PC-9 (cell line): ENCODE measurements around the gene CNN2. TPM values are rescaled to one million over a fixed set of nuclear protein-coding genes. Genes with fewer than 3 reads are reported as not detected.

Source experiments
- BruUV-seq: library from RNA; stranded (reverse); fragments of 400-500 nt; replicated peaks from 2 replicates; lab custom pipeline; 2021; lab: Mats Ljungman, UMichigan
- CTCF ChIA-PET: fragments of 300-600 bp; sonication (Branson Sonifier 250); formaldehyde crosslinking; loops from one replicate; lab custom pipeline; 2022; ENCODE audit warnings: antibody characterized with exemption; lab: Charles Lee
- POLR2A ChIA-PET: fragments of 300-600 bp; sonication (Branson Sonifier 250); formaldehyde crosslinking; loops from one replicate; lab custom pipeline; 2022; ENCODE audit warnings: antibody characterized with exemption; ENCODE audit not compliant: unreplicated experiment; lab: Charles Lee
- DNase-seq, 2 experiments: peaks; one replicate each; pipeline versions ENCODE4 v3.0.0 to v3.0.0-alpha.2; 2015 to 2022; ENCODE audit warnings: mixed read lengths in 1 of 2
- H2AFZ ChIP-seq: fragments of 200-600 bp; sonication (generic); 2 replicates; pipeline ENCODE4 v1.8.1; 2017; ENCODE audit warnings: antibody characterized with exemption
- H3F3A ChIP-seq: fragments of 200-600 bp; sonication (generic); 2 replicates; pipeline ENCODE4 v1.8.1; 2017; ENCODE audit warnings: antibody characterized with exemption, mild to moderate bottlenecking, low read depth; ENCODE audit not compliant: insufficient read depth
- H3K27ac ChIP-seq: fragments of 200-600 bp; sonication (generic); 2 replicates; pipeline ENCODE4 v1.6.1; 2016; ENCODE audit warnings: mixed run types
- H3K27me3 ChIP-seq: fragments of 200-600 bp; sonication (generic); 2 replicates; pipeline ENCODE4 v1.6.1; 2016; ENCODE audit warnings: low read depth, mixed run types; ENCODE audit not compliant: insufficient read depth
- H3K36me3 ChIP-seq: fragments of 200-600 bp; sonication (generic); 2 replicates; pipeline ENCODE4 v1.6.1; 2016; ENCODE audit warnings: low read depth, mixed run types
- H3K4me1 ChIP-seq: fragments of 200-600 bp; sonication (generic); replicated peaks from 2 replicates; pipeline ENCODE4 v1.6.1; 2016; ENCODE audit warnings: mixed run types; ENCODE audit not compliant: insufficient read depth
- H3K4me2 ChIP-seq: fragments of 200-600 bp; sonication (generic); 2 replicates; pipeline ENCODE4 v1.6.1; 2017; ENCODE audit warnings: mixed run types
- H3K4me3 ChIP-seq: fragments of 200-600 bp; sonication (generic); 2 replicates; pipeline ENCODE4 v1.6.1; 2016; ENCODE audit warnings: mixed run types
- H3K79me2 ChIP-seq: fragments of 200-600 bp; sonication (generic); 2 replicates; pipeline ENCODE4 v1.6.1; 2017; ENCODE audit warnings: low read depth, mixed run types
- H3K9me2 ChIP-seq: fragments of 200-600 bp; sonication (generic); 2 replicates; pipeline ENCODE4 v1.8.1; 2017; ENCODE audit warnings: mild to moderate bottlenecking; ENCODE audit not compliant: insufficient read depth
- H3K9me3 ChIP-seq: fragments of 200-600 bp; sonication (generic); 2 replicates; pipeline ENCODE4 v1.8.1; 2016; ENCODE audit warnings: low read depth; ENCODE audit not compliant: insufficient read depth
- H4K20me1 ChIP-seq: fragments of 200-600 bp; sonication (generic); 2 replicates; pipeline ENCODE4 v1.8.1; 2017; ENCODE audit not compliant: insufficient read depth
- CTCF ChIP-seq: fragments of 200-600 bp; sonication (generic); conservative IDR thresholded peaks from 2 replicates; pipeline ENCODE4 v1.6.1; 2017; ENCODE audit warnings: mixed run types, antibody characterized with exemption, mild to moderate bottlenecking, moderate library complexity
- EZH2 ChIP-seq: fragments of 200-600 bp; sonication (generic); IDR thresholded peaks from 2 replicates; pipeline ENCODE4 v1.8.0; 2017; ENCODE audit warnings: antibody characterized with exemption, low read depth
- intact Hi-C: fragments of 100-400 bp; cut with micrococcal nuclease; formaldehyde crosslinking; loops from one replicate; pipeline ENCODE4 v1.10.0; 2022; ENCODE audit not compliant: unreplicated experiment
- total RNA-seq: library from RNA; stranded (reverse); gene quantifications from 2 replicates; pipeline ENCODE4 v1.2.3, GENCODE V29; 2021

Gene CNN2
- total RNA-seq, 1 experiment from 2014 or later, result 206 TPM

GRCh38 chr19:1076951-1077350, 50.5 kb downstream of the CNN2 start:
- TF ChIP-seq CTCF (no peak), EZH2 (no peak)
- no peaks in the 10 kb centered on the region for H3K9me2 ChIP-seq
- H3K27ac ChIP-seq, result no peak overlapping the region
- H3F3A ChIP-seq, result peaks cover 17% of the 10 kb centered on the region; the same call in 1 of the 2 replicates
- H3K9me3 ChIP-seq, result no peaks in the 10 kb centered on the region
- H3K4me1 ChIP-seq, result 0 out of 2 replicates have a peak, but pooled peaks cover 9% of the 10 kb centered on the region
- ChIA-PET POLR2A (interaction anchor here (0.6 to 0.7 kb wide), 2 partner anchors 17 to 48 kb away, joined by 3 to 21 read pairs; no protein-coding TSS in a partner anchor), CTCF (interaction anchor here (0.6 to 0.7 kb wide), 2 partner anchors 13 to 109 kb away, joined by 6 to 18 read pairs; no protein-coding TSS in a partner anchor)
- no peak overlapping the region for H3K4me3 ChIP-seq
- H3K79me2 ChIP-seq, result no peaks in the 10 kb centered on the region
- intact Hi-C loops, result no loop called here
- H2AFZ ChIP-seq, result no peak overlapping the region
- H4K20me1 ChIP-seq, result no peaks in the 10 kb centered on the region
- no peak overlapping the region for H3K4me2 ChIP-seq
- no peaks in the 10 kb centered on the region for H3K27me3 ChIP-seq
- DNase-seq, result no peak
- no TSS peak for BruUV-seq
- H3K36me3 ChIP-seq, result no peaks in the 10 kb centered on the region

DNA sequence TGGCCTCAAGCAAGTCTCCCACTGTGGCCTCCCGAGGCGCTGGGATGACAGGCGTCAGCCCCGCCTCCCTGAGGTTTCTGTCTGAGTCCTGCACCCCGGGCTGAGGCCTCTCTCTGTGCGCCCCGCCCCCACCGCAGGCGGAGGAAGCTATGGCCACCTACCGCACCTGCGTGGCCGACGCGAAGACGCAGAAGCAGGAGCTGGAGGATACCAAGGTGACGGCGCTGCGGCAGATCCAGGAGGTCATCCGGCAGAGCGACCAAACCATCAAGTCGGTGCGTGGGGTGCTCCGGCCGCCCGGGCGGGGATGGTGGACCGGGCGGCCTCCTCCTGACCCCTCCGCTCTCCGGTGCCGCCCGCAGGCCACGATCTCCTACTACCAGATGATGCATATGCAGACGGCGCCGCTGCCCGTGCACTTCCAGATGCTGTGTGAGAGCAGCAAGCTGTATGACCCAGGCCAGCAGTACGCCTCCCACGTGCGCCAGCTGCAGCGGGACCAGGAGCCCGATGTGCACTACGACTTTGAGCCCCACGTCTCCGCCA, 53.2 kb downstream of the CNN2 start:
- Histone ChIP-seq H3K4me3 (no peak overlapping the region), H3K4me1 (0 out of 2 replicates have a peak, but pooled peaks cover 9% of the 10 kb centered on the region), H3K9me3 (no peaks in the 10 kb centered on the region), H3K4me2 (no peak overlapping the region), H3F3A (peaks cover 16% of the 10 kb centered on the region; the same call in 1 of the 2 replicates), H4K20me1 (no peaks in the 10 kb centered on the region), H2AFZ (no peak overlapping the region), H3K27me3 (no peaks in the 10 kb centered on the region), H3K79me2 (no peaks in the 10 kb centered on the region), H3K27ac (no peak overlapping the region), H3K9me2 (no peaks in the 10 kb centered on the region), H3K36me3 (no peaks in the 10 kb centered on the region)
- no peak for DNase-seq
- CTCF ChIA-PET, result no interaction called here
- no TSS peak for BruUV-seq
- intact Hi-C loops, result no loop called here
- TF ChIP-seq EZH2, result no peak
- TF ChIP-seq CTCF, result no peak
- POLR2A ChIA-PET, result interaction anchor here (0.6 kb wide), 1 partner anchor 190 kb away, joined by 8 read pairs; no protein-coding TSS in a partner anchor

DNA sequence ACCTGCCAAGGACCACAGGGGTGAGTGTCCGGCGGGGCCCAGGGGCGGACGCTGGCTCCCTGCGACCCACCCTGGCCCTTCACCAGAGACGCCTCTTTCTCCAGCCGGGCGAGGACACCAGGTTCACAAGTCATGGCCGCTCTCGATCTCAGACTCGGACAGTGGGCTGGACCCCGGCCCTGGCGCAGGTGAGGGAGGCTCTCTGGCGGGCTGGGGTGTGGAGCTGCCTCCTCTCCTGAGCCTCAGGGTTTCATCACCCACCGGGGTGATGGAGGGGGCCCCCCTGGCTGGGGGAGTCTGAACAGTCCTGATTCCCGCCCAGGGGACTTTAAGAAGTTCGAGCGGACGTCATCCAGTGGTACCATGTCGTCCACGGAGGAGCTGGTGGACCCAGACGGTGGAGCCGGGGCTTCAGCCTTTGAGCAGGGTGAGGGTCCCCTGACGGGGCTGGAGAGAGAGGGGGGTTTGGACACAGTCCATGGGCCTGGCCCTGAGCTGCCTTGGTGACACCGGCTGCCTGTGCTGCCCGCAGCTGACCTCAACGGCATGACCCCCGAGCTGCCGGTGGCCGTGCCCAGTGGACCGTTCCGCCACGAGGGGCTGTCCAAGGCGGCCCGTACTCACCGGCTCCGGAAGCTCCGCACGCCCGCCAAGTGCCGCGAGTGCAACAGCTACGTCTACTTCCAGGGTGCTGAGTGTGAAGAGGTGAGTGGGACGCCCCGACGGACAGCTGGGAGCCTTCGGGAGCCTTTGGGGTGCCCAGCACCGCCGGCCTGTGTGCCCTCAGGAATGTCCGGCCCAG, 54.2 kb downstream of the CNN2 start:
- no peak overlapping the region for H3K4me2 ChIP-seq
- CTCF ChIA-PET, result no interaction called here
- BruUV-seq, result no TSS peak

More for the DNA sequence above, 54.2 kb downstream of the CNN2 start:
- DNase-seq, result no peak
- Histone ChIP-seq H3K4me3 (no peak overlapping the region), H3K27ac (no peak overlapping the region), H3K27me3 (no peaks in the 10 kb centered on the region), H3F3A (peaks cover 14% of the 10 kb centered on the region; the same call in 1 of the 2 replicates), H2AFZ (no peak overlapping the region), H3K36me3 (no peaks in the 10 kb centered on the region), H3K4me1 (0 out of 2 replicates have a peak, but pooled peaks cover 5% of the 10 kb centered on the region), H4K20me1 (no peaks in the 10 kb centered on the region), H3K9me2 (no peaks in the 10 kb centered on the region), H3K9me3 (no peaks in the 10 kb centered on the region), H3K79me2 (no peaks in the 10 kb centered on the region)
- intact Hi-C loops, result no loop called here
- POLR2A ChIA-PET, result no interaction called here
- TF ChIP-seq CTCF (no peak), EZH2 (no peak)
